ENCODE measurements around the gene UBE2D3. TPM values are rescaled to one million over a fixed set of nuclear protein-coding genes. Genes with fewer than 3 reads are reported as not detected.

UBE2D3 gene
- total RNA-seq, 1 donor from 2014 or later: 379 TPM

DNA sequence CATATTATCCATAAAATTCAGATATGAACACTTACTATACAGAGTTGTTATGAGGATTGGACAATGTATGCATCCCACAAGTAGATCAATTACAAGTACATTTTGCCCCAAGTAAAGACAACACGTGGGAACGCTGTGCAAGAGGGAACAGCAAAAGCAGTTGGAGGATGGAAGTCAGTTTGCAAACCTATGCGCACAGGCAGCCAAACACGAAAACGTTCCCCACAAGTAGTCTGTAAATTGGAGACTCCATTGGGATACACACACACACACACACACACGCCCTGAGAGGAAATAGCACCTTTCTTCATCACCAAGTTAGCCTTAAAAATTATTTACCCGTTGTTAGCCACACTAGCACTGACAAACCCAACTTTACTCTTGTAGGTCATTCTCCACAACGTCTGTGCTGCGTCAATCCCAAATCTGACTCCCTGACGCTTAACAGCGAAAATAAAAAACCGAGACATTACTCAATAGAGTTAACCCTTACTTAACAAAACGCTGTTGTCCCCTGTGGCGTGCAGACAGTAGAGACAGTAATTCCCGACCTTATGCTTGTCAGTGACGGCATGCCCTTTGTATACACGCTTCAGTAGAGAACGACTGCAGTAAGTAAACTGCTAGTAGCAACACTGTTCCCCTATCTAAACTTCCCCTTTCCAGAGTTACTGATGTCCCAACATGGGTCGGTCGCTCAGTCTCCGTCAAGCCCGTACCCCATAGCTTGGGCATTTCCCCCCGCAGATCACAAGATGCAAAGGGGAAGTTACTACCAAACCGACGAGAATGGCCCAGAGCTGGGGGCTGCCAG lies 67.3 kb downstream of the UBE2D3 start:
- no peaks in the 10 kb centered on the region for H3K36me3 ChIP-seq
- peak overlapping the region; percentile 87 to 91 for H3K4me3 ChIP-seq
- intact Hi-C loops (cut with DNase I): loop anchor here (1.0 to 2.0 kb wide), 2 partner anchors 67 to 107 kb away; partner anchors contain the start of gene UBE2D3
- TF ChIP-seq, protein P1, sequence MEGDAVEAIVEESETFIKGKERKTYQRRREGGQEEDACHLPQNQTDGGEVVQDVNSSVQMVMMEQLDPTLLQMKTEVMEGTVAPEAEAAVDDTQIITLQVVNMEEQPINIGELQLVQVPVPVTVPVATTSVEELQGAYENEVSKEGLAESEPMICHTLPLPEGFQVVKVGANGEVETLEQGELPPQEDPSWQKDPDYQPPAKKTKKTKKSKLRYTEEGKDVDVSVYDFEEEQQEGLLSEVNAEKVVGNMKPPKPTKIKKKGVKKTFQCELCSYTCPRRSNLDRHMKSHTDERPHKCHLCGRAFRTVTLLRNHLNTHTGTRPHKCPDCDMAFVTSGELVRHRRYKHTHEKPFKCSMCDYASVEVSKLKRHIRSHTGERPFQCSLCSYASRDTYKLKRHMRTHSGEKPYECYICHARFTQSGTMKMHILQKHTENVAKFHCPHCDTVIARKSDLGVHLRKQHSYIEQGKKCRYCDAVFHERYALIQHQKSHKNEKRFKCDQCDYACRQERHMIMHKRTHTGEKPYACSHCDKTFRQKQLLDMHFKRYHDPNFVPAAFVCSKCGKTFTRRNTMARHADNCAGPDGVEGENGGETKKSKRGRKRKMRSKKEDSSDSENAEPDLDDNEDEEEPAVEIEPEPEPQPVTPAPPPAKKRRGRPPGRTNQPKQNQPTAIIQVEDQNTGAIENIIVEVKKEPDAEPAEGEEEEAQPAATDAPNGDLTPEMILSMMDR (IDR thresholded peaks at IDR 0.05): no peak
- peak; percentile 30 to 73 for DNase-seq (ENCODE audit: low spot score in 2 of 2)
- H3K4me1 ChIP-seq: peaks cover 0 to 2% of the 10 kb centered on the region in 2 donors
- peak overlapping the region; percentile 71 to 79 for H3K27ac ChIP-seq
- no peaks in the 10 kb centered on the region for H3K9me3 ChIP-seq
- H3K27me3 ChIP-seq: no peaks in the 10 kb centered on the region

DNA sequence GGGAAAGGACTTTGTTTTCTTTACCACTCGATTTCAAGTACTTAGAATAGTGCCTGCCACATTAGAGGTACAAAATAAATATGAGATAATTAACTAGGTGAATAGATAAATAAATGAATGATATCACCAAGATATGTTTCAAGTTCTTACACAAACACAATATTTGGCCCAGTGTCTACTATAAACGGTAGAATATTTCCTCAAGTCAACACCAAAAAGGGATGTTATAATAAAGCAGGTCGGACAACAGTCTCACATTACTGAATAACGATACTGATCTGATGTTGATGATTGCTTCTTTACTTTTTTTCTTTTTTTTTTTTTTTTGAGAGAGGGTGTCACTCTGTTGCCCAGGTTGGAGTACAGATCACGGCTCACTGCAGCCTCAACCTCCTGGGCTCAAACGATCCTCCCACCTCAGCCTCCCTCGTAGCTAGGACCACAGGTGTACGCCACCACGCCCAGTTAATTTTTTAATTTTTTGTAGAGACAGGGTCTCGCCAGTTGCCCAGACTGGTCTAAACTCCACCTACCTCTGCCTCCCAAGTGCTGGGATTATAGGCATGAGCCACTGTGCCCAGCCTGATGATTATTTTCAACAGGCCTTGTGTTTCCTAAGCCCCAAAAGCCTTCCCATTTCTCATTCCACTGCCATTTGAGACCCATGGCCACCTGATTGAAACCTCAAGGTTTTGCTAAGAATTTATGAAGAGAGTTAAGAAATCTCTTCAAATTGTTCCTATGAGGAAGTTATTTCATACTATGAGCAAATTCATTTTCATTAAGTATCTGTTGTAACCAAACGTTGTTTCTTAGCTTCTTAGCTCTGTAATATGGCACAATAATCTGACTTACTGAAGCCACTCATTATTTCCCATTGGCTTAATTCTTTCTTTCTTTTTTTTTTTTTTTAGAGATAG lies 68.8 kb downstream of the UBE2D3 start:
- TF ChIP-seq, protein P1 (IDR thresholded peaks at IDR 0.05): no peak
- DNase-seq (ENCODE audit: low spot score in 2 of 2): no peak
- Histone ChIP-seq H3K4me1 (peaks cover 0 to 2% of the 10 kb centered on the region in 2 donors), H3K27ac (peak overlapping the region in 1 of 2 donors; percentile 79), H3K36me3 (no peaks in the 10 kb centered on the region), H3K4me3 (no peak overlapping the region), H3K27me3 (no peaks in the 10 kb centered on the region), H3K9me3 (no peaks in the 10 kb centered on the region)
- intact Hi-C loops (cut with DNase I): no loop called here

DNA sequence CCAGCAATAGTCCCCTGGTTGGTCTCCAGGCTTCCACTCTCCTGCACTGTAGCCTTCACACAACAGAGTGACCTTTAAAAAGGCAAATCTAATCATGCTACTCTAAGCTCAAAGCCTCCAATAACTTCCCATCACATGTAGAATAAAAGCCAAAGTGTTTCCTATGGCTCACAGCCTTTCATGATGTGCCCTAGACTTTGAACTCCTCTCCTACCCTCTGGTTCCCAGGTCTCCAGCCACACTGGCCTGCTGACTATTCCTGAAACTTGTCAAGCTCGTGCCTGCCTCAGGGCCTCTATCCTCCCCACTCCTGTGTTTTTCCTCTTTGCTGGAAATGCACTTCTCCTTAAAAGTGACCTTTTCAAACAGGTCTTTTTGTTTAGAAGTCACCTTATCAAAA lies 69.7 kb downstream of the UBE2D3 start:
- Histone ChIP-seq H3K27me3 (no peaks in the 10 kb centered on the region), H3K4me1 (peaks cover 0 to 2% of the 10 kb centered on the region in 2 donors), H3K4me3 (no peak overlapping the region), H3K27ac (no peak overlapping the region), H3K36me3 (no peaks in the 10 kb centered on the region), H3K9me3 (no peaks in the 10 kb centered on the region)
- DNase-seq (ENCODE audit: low spot score in 2 of 2): no peak
- intact Hi-C loops (cut with DNase I): no loop called here
- TF ChIP-seq, protein P1 (IDR thresholded peaks at IDR 0.05): no peak

DNA sequence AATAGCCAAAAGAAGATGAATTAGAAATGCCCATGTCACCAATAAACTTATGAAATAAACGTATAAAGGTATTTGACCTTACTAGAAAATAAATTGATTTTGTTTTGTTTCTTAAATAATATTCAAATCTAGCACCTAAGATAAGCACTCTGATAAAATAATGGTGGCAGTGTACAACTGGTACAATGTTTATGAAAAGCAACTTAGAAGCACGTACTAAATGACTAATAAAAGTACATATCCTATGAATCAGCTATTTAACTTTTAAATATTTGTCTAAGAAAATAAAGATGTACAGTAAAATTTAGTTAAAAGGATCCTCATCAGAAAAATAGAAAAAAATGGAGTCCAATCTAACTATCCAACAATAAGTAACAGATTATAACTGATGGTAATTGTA lies 73.3 kb downstream of the UBE2D3 start:
- TF ChIP-seq, protein P1 (IDR thresholded peaks at IDR 0.05): no peak
- Histone ChIP-seq H3K9me3 (no peaks in the 10 kb centered on the region), H3K27ac (no peak overlapping the region), H3K27me3 (no peaks in the 10 kb centered on the region), H3K36me3 (no peaks in the 10 kb centered on the region), H3K4me3 (no peak overlapping the region), H3K4me1 (peaks cover 0 to under 1% of the 10 kb centered on the region in 2 donors)
- intact Hi-C loops (cut with DNase I): no loop called here
- DNase-seq (ENCODE audit: low spot score in 2 of 2): no peak

DNA sequence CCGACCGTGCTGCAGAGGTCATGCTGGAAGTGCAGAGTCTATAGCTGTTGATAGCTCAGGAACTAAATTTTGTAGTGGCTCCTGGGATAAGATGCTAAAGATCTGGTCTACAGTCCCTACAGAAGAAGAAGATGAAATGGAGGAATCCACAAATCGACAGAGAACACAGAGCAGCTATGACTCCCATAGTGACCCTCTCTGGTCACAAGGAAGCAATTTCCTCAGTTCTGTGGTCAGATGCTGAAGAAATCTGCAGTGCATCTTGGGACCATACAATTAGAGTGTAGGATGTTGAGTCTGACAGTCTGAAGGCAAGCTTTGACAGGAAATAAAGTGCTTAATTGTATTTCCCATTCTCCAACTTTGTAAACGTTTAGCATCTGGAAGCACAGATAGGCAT lies 75.4 kb downstream of the UBE2D3 start:
- Histone ChIP-seq H3K36me3 (no peaks in the 10 kb centered on the region), H3K27ac (no peak overlapping the region), H3K9me3 (no peaks in the 10 kb centered on the region), H3K4me3 (no peak overlapping the region), H3K4me1 (no peaks in the 10 kb centered on the region), H3K27me3 (no peaks in the 10 kb centered on the region)
- TF ChIP-seq, protein P1 (IDR thresholded peaks at IDR 0.05): no peak
- intact Hi-C loops (cut with DNase I): no loop called here
- DNase-seq (ENCODE audit: low spot score in 2 of 2): no peak

Other genes with a start within 250 kb of the UBE2D3 start
- gene MANBA, start 66.6 kb downstream of the UBE2D3 start, total RNA-seq: 9.7 TPM
- 10.4 TPM for gene CISD2, start 41.4 kb upstream of the UBE2D3 start, total RNA-seq
- gene SLC9B1, start 192.2 kb upstream of the UBE2D3 start, total RNA-seq: not detected
- gene SLC9B2, start 249.2 kb upstream of the UBE2D3 start, total RNA-seq: 15.6 TPM

Data from ascending aorta (tissue), 2 donors.